Ovary (tissue), 3 donors: Measurements from ENCODE around the gene ZNF532.

Source experiments
- POLR2A ChIP-seq: fragments of 450-650 bp; IDR thresholded peaks from one replicate; pipeline ENCODE4 v1.6.1; 2017; ENCODE audit warnings: antibody characterized with exemption, mild to moderate bottlenecking, moderate library complexity
- TF ChIP-seq, protein P1 (sequence below), 3 donors: fragments of 450-650 bp in 2 of 3; fragments of 200-600 bp in 1 of 3; IDR thresholded peaks; one replicate each; pipeline versions ENCODE4 v1.5.1 to v1.8.0; 2016 to 2022; ENCODE audit warnings: antibody characterized with exemption in 3 of 3, mild to moderate bottlenecking in 1 of 3
- donor health status: DM: no; HTN: no; CAD: no.

- TF ChIP-seq, protein P1, sequence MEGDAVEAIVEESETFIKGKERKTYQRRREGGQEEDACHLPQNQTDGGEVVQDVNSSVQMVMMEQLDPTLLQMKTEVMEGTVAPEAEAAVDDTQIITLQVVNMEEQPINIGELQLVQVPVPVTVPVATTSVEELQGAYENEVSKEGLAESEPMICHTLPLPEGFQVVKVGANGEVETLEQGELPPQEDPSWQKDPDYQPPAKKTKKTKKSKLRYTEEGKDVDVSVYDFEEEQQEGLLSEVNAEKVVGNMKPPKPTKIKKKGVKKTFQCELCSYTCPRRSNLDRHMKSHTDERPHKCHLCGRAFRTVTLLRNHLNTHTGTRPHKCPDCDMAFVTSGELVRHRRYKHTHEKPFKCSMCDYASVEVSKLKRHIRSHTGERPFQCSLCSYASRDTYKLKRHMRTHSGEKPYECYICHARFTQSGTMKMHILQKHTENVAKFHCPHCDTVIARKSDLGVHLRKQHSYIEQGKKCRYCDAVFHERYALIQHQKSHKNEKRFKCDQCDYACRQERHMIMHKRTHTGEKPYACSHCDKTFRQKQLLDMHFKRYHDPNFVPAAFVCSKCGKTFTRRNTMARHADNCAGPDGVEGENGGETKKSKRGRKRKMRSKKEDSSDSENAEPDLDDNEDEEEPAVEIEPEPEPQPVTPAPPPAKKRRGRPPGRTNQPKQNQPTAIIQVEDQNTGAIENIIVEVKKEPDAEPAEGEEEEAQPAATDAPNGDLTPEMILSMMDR (IDR thresholded peaks at IDR 0.05), result no peak
- no peak for TF ChIP-seq POLR2A
Observed at GRCh38 chr18:58891776-58892175, 27.1 kb downstream of the ZNF532 start.
